ENCODE data around the gene ROR1. TPM values are rescaled to one million over a fixed set of nuclear protein-coding genes. Genes with fewer than 3 reads are reported as not detected.

ROR1 gene
- total RNA-seq, 4 donors from 2014 or later = 2.6 to 37.6 (median 11.5) TPM

DNA sequence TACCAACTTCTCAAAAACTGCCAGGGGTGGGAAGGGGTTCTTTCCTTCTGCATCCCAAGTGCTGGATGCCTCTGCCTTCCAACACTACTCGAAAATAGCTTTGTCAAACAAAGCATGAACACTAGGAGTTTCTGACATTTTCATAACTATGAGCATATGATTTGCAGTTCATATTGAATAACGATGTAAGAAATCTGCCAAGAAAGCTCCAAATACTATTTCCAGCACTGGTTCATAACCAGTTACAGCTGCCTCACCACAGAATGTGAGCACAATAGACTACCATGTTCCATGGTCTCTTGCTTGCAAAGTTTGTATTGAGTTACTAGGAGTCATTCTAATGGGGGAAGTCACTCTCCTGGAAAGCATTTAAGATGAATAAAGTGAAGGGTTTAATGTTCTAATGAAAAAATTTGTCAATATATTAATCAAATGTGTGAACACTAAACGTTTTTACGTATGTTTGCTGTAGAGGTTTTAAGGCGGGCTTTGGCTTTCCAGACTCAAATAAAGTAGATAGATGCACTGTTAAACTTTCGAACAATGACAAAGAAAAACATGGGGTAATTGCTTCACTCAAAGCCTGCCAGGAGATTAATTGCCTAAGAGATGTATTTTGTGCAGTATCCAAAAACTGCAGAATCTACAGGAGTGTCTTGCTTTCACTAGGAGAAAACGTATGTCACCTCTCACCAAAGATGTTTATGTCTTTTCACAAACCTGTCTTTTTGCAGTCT, 351.1 kb downstream of the ROR1 start:
- no peak overlapping the region for H3K27ac ChIP-seq
- intact Hi-C loops (cut with DNase I; ENCODE audit: low total_unique reads) = no loop called here

DNA sequence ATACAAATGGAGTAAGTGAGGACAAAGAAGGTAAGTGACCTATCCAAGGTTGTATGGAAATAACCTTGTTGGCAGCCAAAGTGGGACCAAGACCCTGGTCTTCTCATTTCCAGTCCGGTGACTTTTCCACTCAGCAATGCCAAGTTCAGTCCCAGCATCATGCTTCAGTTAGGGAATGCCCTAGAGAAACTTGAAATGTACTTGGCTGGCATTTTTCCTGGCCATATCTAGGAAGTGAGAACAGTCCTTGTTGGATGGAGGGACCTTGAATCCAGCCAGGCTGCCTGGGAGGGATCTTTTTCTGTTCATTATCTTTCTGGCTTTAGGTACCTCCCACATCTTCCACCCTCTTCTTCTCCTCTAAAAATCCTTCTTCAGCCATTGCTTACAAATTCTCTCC, 352.8 kb downstream of the ROR1 start:
- Histone ChIP-seq H3K36me3 (no peaks in the 10 kb centered on the region), H3K27me3 (no peaks in the 10 kb centered on the region), H3K9me3 (no peaks in the 10 kb centered on the region), H3K4me3 (no peak overlapping the region), H3K4me1 (no peaks in the 10 kb centered on the region), H3K27ac (no peak overlapping the region)
- intact Hi-C loops (cut with DNase I; ENCODE audit: low total_unique reads) = no loop called here
- TF ChIP-seq, protein P1, sequence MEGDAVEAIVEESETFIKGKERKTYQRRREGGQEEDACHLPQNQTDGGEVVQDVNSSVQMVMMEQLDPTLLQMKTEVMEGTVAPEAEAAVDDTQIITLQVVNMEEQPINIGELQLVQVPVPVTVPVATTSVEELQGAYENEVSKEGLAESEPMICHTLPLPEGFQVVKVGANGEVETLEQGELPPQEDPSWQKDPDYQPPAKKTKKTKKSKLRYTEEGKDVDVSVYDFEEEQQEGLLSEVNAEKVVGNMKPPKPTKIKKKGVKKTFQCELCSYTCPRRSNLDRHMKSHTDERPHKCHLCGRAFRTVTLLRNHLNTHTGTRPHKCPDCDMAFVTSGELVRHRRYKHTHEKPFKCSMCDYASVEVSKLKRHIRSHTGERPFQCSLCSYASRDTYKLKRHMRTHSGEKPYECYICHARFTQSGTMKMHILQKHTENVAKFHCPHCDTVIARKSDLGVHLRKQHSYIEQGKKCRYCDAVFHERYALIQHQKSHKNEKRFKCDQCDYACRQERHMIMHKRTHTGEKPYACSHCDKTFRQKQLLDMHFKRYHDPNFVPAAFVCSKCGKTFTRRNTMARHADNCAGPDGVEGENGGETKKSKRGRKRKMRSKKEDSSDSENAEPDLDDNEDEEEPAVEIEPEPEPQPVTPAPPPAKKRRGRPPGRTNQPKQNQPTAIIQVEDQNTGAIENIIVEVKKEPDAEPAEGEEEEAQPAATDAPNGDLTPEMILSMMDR (IDR thresholded peaks at IDR 0.05) = no peak
- TF ChIP-seq POLR2A (IDR thresholded peaks at IDR 0.05) = no peak
- no peak for DNase-seq

More for the DNA sequence above, 351.1 kb downstream of the ROR1 start:
- DNase-seq = no peak
- H3K9me3 ChIP-seq = no peaks in the 10 kb centered on the region
- H3K4me3 ChIP-seq = no peak overlapping the region
- H3K36me3 ChIP-seq = no peaks in the 10 kb centered on the region
- no peaks in the 10 kb centered on the region for H3K4me1 ChIP-seq
- no peaks in the 10 kb centered on the region for H3K27me3 ChIP-seq
- no peak for TF ChIP-seq POLR2A (IDR thresholded peaks at IDR 0.05)
- TF ChIP-seq, protein P1 (IDR thresholded peaks at IDR 0.05) = no peak

DNA sequence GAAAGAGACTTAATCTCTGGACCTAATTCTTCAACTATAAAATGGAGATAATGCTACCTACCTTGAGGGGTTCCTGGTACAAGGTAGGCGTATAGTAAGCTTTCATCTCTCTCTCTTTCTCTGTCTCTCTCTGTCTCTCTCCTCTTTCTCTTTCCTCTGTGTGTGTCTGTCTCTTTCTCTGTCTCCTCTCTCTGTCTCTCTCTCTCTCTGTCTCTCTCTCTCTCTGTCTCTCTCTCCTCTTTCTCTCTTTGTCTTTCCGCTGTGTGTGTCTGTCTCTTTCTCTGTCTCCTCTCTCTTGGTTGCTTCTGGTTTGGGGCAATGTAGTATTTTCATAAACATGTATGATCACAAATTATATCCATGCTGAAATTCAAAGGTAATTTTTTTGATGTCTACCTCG, 353.5 kb downstream of the ROR1 start:
- Histone ChIP-seq H3K27ac (no peak overlapping the region), H3K4me1 (no peaks in the 10 kb centered on the region), H3K4me3 (no peak overlapping the region), H3K36me3 (no peaks in the 10 kb centered on the region), H3K27me3 (no peaks in the 10 kb centered on the region), H3K9me3 (no peaks in the 10 kb centered on the region)
- no peak for DNase-seq
- TF ChIP-seq, protein P1 (IDR thresholded peaks at IDR 0.05) = no peak
- no peak for TF ChIP-seq POLR2A (IDR thresholded peaks at IDR 0.05)
- intact Hi-C loops (cut with DNase I; ENCODE audit: low total_unique reads) = no loop called here

DNA sequence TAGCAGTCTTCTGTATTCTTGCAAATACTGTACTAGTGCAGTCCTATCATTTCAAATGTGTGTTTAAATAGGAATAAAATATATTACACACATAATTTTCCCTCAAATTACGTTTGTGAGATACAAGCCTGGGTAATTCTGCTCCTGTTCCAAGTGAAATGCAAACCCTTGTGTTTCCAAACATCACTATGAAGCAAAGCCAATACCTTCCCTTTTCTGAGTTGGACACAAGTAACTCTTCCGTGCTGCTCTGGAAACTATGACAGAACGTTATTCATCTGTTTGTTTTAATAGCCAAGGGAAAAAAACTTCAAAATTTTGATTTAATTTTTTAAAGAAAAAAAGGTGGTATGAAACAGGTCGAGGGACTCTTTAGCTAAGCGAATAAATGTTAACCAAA, 355.9 kb downstream of the ROR1 start:
- H3K27me3 ChIP-seq = no peaks in the 10 kb centered on the region
- intact Hi-C loops (cut with DNase I; ENCODE audit: low total_unique reads) = no loop called here
- DNase-seq = no peak
- H3K9me3 ChIP-seq = no peaks in the 10 kb centered on the region
- no peaks in the 10 kb centered on the region for H3K36me3 ChIP-seq
- H3K27ac ChIP-seq = no peak overlapping the region
- H3K4me1 ChIP-seq = peaks cover 0 to 4% of the 10 kb centered on the region in 2 donors
- no peak for TF ChIP-seq POLR2A (IDR thresholded peaks at IDR 0.05)
- TF ChIP-seq, protein P1 (IDR thresholded peaks at IDR 0.05) = no peak
- no peak overlapping the region for H3K4me3 ChIP-seq

DNA sequence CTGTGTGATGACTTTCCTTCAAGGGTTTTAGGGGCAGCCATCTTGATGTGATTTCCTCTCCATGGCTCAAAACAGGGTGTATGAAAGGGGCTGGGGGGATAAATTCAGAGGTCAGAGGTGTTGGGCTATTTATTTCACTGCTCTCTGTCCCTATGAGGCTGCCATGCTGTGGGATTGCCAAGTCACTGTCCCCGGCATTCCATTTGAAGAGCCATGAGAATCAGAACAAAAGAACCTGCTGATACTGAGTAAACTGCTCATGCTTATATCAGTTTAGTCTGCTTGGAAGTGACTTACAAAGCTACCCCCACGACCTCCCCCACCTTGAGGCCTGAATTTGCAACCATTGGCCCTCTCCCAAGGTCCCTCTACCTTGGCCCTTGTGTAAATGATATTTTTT, 357.3 kb downstream of the ROR1 start:
- Histone ChIP-seq H3K4me3 (no peak overlapping the region), H3K27ac (no peak overlapping the region), H3K27me3 (no peaks in the 10 kb centered on the region), H3K36me3 (no peaks in the 10 kb centered on the region), H3K9me3 (no peaks in the 10 kb centered on the region), H3K4me1 (peaks cover 0 to 4% of the 10 kb centered on the region in 2 donors)
- no peak for DNase-seq
- intact Hi-C loops (cut with DNase I; ENCODE audit: low total_unique reads) = no loop called here
- TF ChIP-seq, protein P1 (IDR thresholded peaks at IDR 0.05) = no peak
- TF ChIP-seq POLR2A (IDR thresholded peaks at IDR 0.05) = no peak

Data from uterus (tissue), 4 donors.